Endothelial cell of umbilical vein (primary cell): ENCODE results near the gene CENPL. TPM values are rescaled to one million over a fixed set of nuclear protein-coding genes. Genes with fewer than 3 reads are reported as not detected.

Experiments
- BruUV-seq: library from RNA; stranded (reverse); fragments of 400-500 nt; replicated peaks from 2 replicates; lab custom pipeline; 2021; lab: Mats Ljungman, UMichigan
- CTCF ChIA-PET: fragments of 300-600, 350-600 bp; sonication (Branson Sonifier 250); formaldehyde crosslinking; loops from one replicate; lab custom pipeline; 2021; ENCODE audit warnings: antibody characterized with exemption, inconsistent platforms; lab: Charles Lee
- POLR2A ChIA-PET: fragments of 300-600, 350-600 bp; sonication (Branson Sonifier 250); formaldehyde crosslinking; loops from one replicate; lab custom pipeline; 2021; ENCODE audit warnings: antibody characterized with exemption, inconsistent platforms; lab: Charles Lee
- DNase-seq: peaks from one replicate; pipeline ENCODE4 v3.0.0-alpha.2; 2011; ENCODE audit warnings: low read depth, low spot score
- FAIRE-seq: peaks from 2 replicates; lab custom pipeline; 2011; peaks lifted over from hg19 to GRCh38; lab: Jason Lieb, UNC
- H2AFZ ChIP-seq: 2 replicates; pipeline ENCODE4 v1.6.0; 2012; ENCODE audit warnings: low read depth, low read length, control low read depth, inconsistent platforms
- H3K27ac ChIP-seq: 2 replicates; pipeline ENCODE4 v1.5.1; 2011; ENCODE audit warnings: low read depth, mild to moderate bottlenecking, control low read depth, low read length, moderate library complexity; ENCODE audit not compliant: insufficient read depth
- H3K27me3 ChIP-seq, 2 experiments: 2 replicates each; pipeline versions ENCODE4 v1.6.0 to v1.6.1; 2011; ENCODE audit warnings: low read length in 2 of 2, mixed read lengths in 1 of 2; ENCODE audit not compliant: control insufficient read depth in 2 of 2, insufficient read depth in 2 of 2
- H3K36me3 ChIP-seq, 2 experiments: 2 replicates in 1 of 2; 3 replicates in 1 of 2; pipeline ENCODE4 v1.5.1; 2011; ENCODE audit warnings: low read length in 2 of 2, mild to moderate bottlenecking in 1 of 2, moderate library complexity in 1 of 2; ENCODE audit not compliant: control insufficient read depth in 2 of 2, insufficient read depth in 2 of 2; ENCODE audit errors: extremely low read depth in 1 of 2
- H3K4me1 ChIP-seq: 3 replicates; pipeline ENCODE4 v1.5.1; 2011; ENCODE audit warnings: mild to moderate bottlenecking, low read length; ENCODE audit not compliant: control insufficient read depth, insufficient read depth; ENCODE audit errors: extremely low read depth
- H3K4me2 ChIP-seq: 2 replicates; pipeline ENCODE4 v1.6.1; 2011; ENCODE audit warnings: low read length, control low read depth, mixed read lengths; ENCODE audit not compliant: insufficient read depth
- H3K4me3 ChIP-seq, 3 experiments: fragments of 200-600 bp in 1 of 3; sonication (generic), shearing (Covaris generic) in 1 of 3; replicated peaks in 1 of 3; 2 replicates each; pipeline ENCODE4 v1.5.1; 2011 to 2016; ENCODE audit warnings: control low read depth in 3 of 3, low read length in 3 of 3, mild to moderate bottlenecking in 2 of 3, inconsistent platforms in 1 of 3, low read depth in 1 of 3, moderate library complexity in 1 of 3; ENCODE audit not compliant: insufficient read depth in 1 of 3
- H3K79me2 ChIP-seq: 2 replicates; pipeline ENCODE4 v1.6.0; 2012; ENCODE audit warnings: low read length, inconsistent platforms; ENCODE audit not compliant: control insufficient read depth, insufficient read depth
- H3K9ac ChIP-seq: replicated peaks from 2 replicates; pipeline ENCODE3; 2011; ENCODE audit warnings: low read length, control low read depth; ENCODE audit not compliant: insufficient read depth; ENCODE audit errors: extremely low read depth
- H3K9me1 ChIP-seq: replicated peaks from 3 replicates; pipeline ENCODE4 v1.6.0; 2011; ENCODE audit warnings: mild to moderate bottlenecking, low read length; ENCODE audit not compliant: control insufficient read depth, insufficient read depth; ENCODE audit errors: extremely low read depth
- H3K9me3 ChIP-seq: replicated peaks from 2 replicates; pipeline ENCODE4 v1.5.1; 2012; ENCODE audit warnings: low read length, inconsistent platforms; ENCODE audit not compliant: control insufficient read depth, insufficient read depth
- H4K20me1 ChIP-seq: replicated peaks from 2 replicates; pipeline ENCODE3; 2011; ENCODE audit warnings: mild to moderate bottlenecking, low read length; ENCODE audit not compliant: control insufficient read depth, insufficient read depth; ENCODE audit errors: extremely low read depth
- EZH2 ChIP-seq: IDR thresholded peaks from 2 replicates; pipeline ENCODE4 v1.6.1; 2012; ENCODE audit warnings: borderline replicate concordance, low read depth, mild to moderate bottlenecking, moderate library complexity, low read length, inconsistent platforms; ENCODE audit not compliant: severe bottlenecking
- FOS ChIP-seq: IDR thresholded peaks from 2 replicates; pipeline ENCODE4 v1.6.1; 2011; ENCODE audit warnings: mild to moderate bottlenecking, low read length, moderate library complexity, borderline replicate concordance; ENCODE audit not compliant: insufficient read depth
- GATA2 ChIP-seq: IDR thresholded peaks from 2 replicates; pipeline ENCODE4 v1.7.0; 2011; ENCODE audit warnings: low read depth, mild to moderate bottlenecking, moderate library complexity, mixed read lengths, low read length; ENCODE audit not compliant: insufficient read length, insufficient read depth
- JUN ChIP-seq: IDR thresholded peaks from 2 replicates; pipeline ENCODE4 v1.6.1; 2011; ENCODE audit warnings: borderline replicate concordance, low read depth; ENCODE audit not compliant: insufficient read length, insufficient read depth
- MAX ChIP-seq: IDR thresholded peaks from 2 replicates; pipeline ENCODE4 v1.6.1; 2011; ENCODE audit not compliant: insufficient read depth, insufficient read length
- POLR2AphosphoS5 ChIP-seq: IDR thresholded peaks from 2 replicates; pipeline ENCODE4 v1.6.1; 2012; ENCODE audit warnings: low read depth, mild to moderate bottlenecking, control low read depth, low read length, moderate library complexity; ENCODE audit not compliant: insufficient read depth
- dilution Hi-C: fragments of 300-500 bp; cut with MboI; formaldehyde crosslinking; loops from one replicate; pipeline ENCODE4 v1.15.0; 2019; ENCODE audit warnings: low sequenced_read_pairs; ENCODE audit not compliant: extremely low pct_ligation_motif_present
- intact Hi-C: fragments of 100-400 bp; cut with micrococcal nuclease; formaldehyde crosslinking; loops from one replicate; pipeline ENCODE4 v1.10.0; 2022
- polyA plus RNA-seq, 4 experiments: library from polyadenylated mRNA; depleted of rRNA in 3 of 4; stranded (reverse) in 3 of 4; unstranded in 1 of 4; fragments of >200 nt; gene quantifications; 2 replicates each; pipeline versions ENCODE4 v1.2.1 to v1.2.3, GENCODE V29; 2011 to 2012; ENCODE audit warnings: missing spikeins in 1 of 4
- total RNA-seq: library from RNA; stranded (reverse); gene quantifications from 2 replicates; pipeline ENCODE4 v1.2.3, GENCODE V29; 2021

The CENPL gene
- total and polyA plus RNA-seq, 2 donors (not counting 3 experiments of a cell fraction or from before 2014, with no cell fraction given) = 5.9 to 20.8 TPM

- Histone ChIP-seq H2AFZ (peak overlapping the region; percentile 64), H3K9me1 (no peaks in the 10 kb centered on the region), H4K20me1 (peaks cover 3% of the 10 kb centered on the region), H3K4me3 (peak overlapping the region in 1 of 3 experiments; percentile 20), H3K36me3 (peaks cover 0 to 8% of the 10 kb centered on the region in 2 experiments), H3K4me1 (peaks cover 30% of the 10 kb centered on the region), H3K79me2 (peaks cover 17% of the 10 kb centered on the region), H3K9me3 (no peaks in the 10 kb centered on the region), H3K4me2 (peak overlapping the region; percentile 49), H3K27ac (peak overlapping the region; percentile 57), H3K27me3 (no peaks in the 10 kb centered on the region), H3K9ac (no peak overlapping the region)
- CTCF ChIA-PET = interaction anchor here (1.5 kb wide), 1 partner anchor 24 kb away, joined by 3 read pairs; no protein-coding TSS in a partner anchor
- intact Hi-C loops = loop anchor here (2.0 kb wide), 2 partner anchors 44 to 440 kb away; no protein-coding TSS in a partner anchor
- FAIRE-seq (peak; percentile 18), DNase-seq (peak; percentile 63)
- dilution Hi-C loops = no loop called here
- no peak for TF ChIP-seq GATA2
- TF ChIP-seq FOS = no peak
- no peak for TF ChIP-seq JUN
- no peak for TF ChIP-seq EZH2
- TF ChIP-seq POLR2AphosphoS5 = no peak
- TF ChIP-seq MAX = no peak
- POLR2A ChIA-PET = interaction anchor here (0.6 to 1.6 kb wide), 2 partner anchors 43 to 151 kb away, joined by 4 read pairs; partner anchors contain the start of gene RC3H1
- no TSS peak for BruUV-seq
Measured at GRCh38 chr1:173871091-173871490, 46.4 kb upstream of the CENPL start.
